HT1080 (cell line): ENCODE data around the gene PLAC8. TPM values are rescaled to one million over a fixed set of nuclear protein-coding genes. Genes with fewer than 3 reads are reported as not detected.
A peak's percentile ranks its signal among the peaks of the same experiment; 100 is the strongest.
"Not testable (repeated sequence)": the region's sequence is repeated elsewhere in the genome, so short reads cannot be mapped to it uniquely, and the experiment has no call there.

Experiments
- DNase-seq: peaks from one replicate; pipeline ENCODE4 v3.0.0-alpha.2; 2015; ENCODE audit warnings: low read depth
- polyA plus RNA-seq, 2 experiments: library from polyadenylated mRNA; depleted of rRNA; stranded (reverse); fragments of >200 nt; gene quantifications; 2 replicates each; pipeline ENCODE4 v1.2.3, GENCODE V29; 2015
- total RNA-seq: library from RNA; depleted of rRNA; stranded (reverse); fragments of >200 nt; shearing (Covaris generic); gene quantifications from 2 replicates; pipeline ENCODE4 v1.2.3, GENCODE V29; 2014; rRNA removed

PLAC8 gene
- total RNA-seq, result not detected in 2 replicates
- 1.1 and 2.5 TPM in 2 replicates for polyA plus RNA-seq (2015; cell fraction: cytosol; rRNA removed)
- polyA plus RNA-seq (2015; cell fraction: nucleus; rRNA removed), result 1.0 and 1.8 TPM in 2 replicates

DNA sequence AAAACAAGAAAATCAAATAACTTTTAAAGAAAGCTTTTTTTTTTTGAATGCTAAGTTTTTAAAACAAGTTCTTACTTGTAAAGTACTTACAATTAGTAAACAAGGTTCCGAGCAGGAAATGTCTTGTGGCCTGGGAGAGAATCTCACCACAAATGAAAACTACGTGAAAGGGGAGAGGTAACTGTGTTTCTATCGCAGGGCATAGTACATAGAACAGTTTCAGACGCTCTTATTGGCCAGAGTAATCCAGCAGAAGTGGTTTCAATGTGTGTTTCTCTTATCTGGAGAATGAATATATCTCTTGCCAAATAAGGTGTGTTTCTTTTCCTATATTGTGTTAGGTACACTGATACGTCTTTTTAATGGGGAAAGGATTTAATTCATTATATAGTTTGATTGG lies at the start of gene PLAC8:
Gene PLAC8 (minus strand): TSS at position 154 of the 400 bp plus-strand sequence. CDS start 6,808 bp downstream, outside the sequence.
- DNase-seq, result no peak

GRCh38 chr4:83153417-83153816 lies 38.9 kb upstream of the PLAC8 start:
- no peak for DNase-seq

- no peak for DNase-seq
Measured at GRCh38 chr4:83152746-83153145, 38.2 kb upstream of the PLAC8 start.

DNA sequence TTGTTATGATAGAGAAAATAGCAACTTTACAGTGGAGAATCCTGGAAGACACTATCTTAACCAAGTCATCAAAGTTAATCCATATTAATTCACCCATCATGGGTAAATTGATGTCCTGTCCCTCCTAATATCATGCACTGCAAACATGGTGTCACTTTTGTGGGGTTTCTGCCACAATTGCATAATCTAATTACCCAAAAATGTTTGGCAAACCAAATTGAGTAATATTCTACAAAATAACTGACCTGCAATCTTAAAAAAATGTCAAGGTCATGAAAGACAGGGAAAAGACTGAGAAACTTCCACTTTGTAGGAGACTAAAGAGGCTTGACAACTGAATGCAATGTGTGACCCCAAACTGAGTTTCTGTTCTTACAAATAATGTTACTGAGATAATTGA lies 37.1 kb upstream of the PLAC8 start:
- no peak for DNase-seq

- DNase-seq, result peak; percentile 60
Measured at GRCh38 chr4:83150653-83151330, 36.3 kb upstream of the PLAC8 start.

DNA sequence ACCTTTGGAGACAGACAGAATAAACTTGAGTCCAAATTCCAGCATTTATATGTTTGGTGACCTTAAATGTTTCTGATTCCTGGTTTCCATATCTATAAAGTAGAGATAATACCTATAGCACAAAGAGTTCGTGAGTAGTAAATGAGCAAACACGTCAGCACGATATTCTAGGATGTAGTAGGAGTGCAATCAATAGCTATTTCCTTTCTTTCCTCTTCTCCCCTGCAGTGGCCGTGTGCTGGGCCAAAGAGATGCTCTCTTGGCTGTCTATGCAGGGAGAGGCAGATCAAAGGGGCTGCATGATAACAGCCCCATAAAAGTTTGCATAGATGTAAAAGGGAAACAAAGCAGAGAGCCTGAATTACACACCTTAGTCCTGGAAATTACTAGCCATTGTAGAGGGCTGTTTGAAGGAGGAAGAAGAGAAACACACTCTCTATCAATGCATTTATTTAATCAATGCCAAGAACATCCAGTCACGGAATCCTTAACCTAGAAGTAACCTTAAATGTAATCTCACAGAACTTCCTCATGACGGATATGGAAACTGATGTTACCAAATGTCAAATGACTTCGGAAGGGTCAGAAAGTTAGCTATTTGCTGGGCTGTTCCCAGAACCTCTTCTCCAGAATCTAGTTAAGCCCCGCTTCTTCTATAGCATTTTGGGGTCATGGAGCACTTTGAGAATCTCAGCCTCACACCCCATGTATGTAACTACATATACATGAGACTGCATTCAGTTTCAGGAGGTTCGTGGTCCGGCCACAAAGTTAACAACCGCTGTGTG lies 35.5 kb upstream of the PLAC8 start:
- DNase-seq, result no peak

DNA sequence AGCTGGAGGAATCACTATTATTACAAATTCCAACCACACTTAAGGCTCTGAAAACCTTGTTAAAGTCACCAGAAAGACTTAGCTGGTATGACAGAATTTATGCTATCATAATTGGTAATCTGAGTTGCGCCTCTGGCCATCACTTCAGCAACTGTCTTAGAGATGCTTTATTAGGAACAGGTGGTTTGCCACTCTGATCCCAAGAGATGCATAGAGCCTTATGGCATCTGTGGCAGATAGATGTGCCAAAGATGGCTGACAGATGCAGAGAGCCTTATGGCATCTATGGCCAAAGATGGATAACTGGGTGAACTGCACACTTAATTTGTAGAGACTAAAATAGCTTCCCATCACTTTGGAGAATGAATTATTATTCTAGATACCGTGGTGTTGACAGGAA lies 32.3 kb upstream of the PLAC8 start:
- no peak for DNase-seq

GRCh38 chr4:83145776-83146175 lies 31.2 kb upstream of the PLAC8 start:
- DNase-seq, result not testable (repeated sequence)

DNA sequence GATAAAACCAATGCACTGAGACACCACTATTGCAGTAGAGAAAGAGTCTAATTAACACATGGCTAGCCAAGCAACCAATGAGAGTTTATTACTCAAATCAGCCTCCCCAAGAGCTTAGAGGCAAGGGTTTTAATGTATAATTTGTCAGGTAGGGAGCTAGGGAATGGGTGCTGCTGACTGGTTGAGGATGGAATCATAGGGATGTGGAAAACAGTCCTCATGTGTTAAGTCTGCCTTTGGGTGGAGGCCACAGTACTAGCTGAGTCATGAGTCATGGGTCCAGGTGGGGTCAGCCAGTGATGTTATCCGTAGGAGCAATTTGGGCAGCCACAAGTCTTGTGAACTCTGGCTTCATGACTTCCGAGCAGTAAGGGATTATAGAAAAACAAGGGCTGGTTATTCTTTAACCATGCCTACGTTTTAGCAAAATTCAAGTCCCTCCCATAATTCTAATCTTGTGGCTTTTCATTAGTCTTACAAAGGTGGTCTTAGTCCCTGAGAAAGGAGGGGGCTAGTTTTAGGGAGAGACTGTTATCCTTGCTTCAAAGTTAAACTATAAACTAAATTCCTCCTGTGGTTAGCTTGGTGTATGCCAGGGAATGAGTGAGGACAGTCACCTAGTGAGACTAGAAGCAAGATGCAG lies 25.1 kb upstream of the PLAC8 start:
- peak; percentile 4 for DNase-seq

DNA sequence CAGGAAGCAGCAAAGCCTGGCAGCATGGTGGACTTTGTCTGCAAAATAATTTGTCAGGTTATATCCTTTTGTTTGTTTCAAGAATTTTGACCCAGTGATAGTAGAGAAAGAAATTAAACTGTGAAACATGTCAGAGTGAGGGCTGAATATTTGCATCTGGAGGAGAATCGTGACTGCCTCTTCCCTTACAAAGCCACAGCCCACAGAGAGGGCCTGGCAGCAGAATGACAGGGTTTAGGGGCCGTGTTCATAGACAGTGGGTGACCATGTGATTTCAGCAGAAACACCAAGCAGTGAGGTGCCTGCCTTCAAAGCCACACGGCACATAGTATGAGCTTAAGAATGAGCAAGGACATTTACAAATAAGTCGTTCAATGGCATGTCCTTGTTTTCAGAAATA lies 24.4 kb upstream of the PLAC8 start:
- DNase-seq, result no peak

DNA sequence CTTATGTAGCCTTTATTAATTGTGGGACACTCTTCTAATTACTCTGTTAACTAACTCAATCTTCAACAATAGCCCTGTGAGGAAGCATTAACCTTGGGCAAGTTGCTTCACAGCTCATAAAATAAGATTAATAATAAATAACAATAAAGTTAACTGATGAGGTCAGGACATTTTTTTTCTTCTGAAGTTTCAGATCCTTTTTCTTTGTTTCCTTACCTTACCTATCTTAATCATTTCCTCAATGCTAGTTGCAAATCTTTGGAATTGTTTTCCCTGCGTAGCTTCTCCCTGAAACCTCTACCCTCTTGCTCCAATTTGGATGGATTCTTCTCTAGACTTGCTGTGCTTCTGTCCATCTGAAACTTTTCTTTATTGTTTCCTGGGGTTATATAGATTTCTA lies 17.5 kb upstream of the PLAC8 start:
- DNase-seq, result no peak

- no peak for DNase-seq
Measured at GRCh38 chr4:83129264-83129663, 14.7 kb upstream of the PLAC8 start.

GRCh38 chr4:83128240-83128929 lies 13.9 kb upstream of the PLAC8 start:
- peak; percentile 82 for DNase-seq

DNA sequence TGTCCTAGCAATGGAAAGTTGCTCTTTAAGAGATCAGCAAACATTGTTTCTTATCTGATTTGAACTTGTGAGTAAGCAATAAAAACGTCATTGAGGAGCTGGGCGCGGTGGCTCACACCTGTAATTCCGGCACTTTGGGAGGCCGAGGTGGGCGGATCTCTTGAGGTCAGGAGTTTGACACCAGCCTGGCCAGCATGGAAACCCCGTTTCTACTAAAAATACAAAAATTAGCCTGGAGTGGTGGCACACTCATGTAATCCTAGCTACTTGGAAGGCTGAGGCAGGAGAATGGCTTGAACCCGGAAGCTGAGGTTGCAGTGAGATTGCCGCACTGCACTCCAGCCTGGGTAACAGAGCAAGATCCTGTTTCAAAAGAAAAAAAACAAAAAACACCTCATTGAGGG lies 11.2 kb upstream of the PLAC8 start:
- no peak for DNase-seq

DNA sequence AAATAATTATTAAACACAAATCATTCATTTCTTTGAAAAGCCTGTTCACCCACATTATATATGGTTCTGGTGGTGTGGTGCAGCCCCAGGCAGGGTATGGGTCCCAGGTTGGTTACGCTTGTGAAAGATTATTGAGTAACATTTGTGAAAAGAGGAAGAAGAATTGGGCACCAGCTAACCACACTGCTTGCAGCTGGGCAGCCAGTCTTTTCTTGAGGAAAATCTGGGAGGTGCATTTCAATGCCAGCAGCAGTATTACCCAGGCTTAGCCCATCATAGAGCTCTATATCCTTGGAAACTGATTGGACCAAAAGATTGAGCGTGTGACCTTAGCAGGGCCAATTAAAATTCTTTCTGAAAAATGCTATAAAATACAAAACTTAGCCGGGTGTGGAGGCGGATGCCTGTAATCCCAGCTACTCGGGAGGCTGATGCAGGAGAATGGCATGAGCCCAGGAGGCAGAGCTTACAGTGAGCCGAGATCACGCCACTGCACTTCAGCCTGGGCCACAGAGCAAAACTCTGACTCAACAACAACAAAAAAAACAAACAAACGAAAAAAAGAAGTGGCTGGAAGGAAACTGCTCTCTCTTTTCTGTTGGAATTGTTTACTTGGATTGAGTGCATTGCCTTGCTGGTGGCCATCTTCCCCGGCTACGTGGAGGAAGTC lies 9.7 kb upstream of the PLAC8 start:
- no peak for DNase-seq

DNA sequence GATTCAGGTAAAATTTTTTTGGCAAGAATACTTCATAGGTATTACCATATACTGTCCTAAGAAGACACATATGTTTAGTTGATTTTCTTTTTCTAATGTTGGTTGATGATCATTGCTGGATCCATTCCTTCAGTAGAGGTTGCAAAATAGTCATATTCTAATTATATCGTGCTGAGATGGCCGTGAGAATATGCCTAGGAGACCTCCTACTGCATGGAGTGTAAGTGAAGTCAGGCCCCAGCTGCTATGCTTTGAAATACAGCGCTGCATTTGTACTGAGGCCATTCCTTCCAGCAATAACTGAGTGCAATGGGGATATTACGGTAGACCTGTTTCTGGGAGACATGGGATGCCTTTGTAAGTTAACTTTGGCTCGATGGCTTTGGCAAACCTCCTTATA lies 6.7 kb upstream of the PLAC8 start:
- DNase-seq, result no peak

- no peak for DNase-seq
Measured at GRCh38 chr4:83118869-83119268, 4.3 kb upstream of the PLAC8 start.

- no peak for DNase-seq
Measured at GRCh38 chr4:83115656-83116285, 1.2 kb upstream of the PLAC8 start.

GRCh38 chr4:83115000-83115399 lies 471 bp upstream of the PLAC8 start:
- DNase-seq, result peak; percentile 25

- no peak for DNase-seq
Measured at GRCh38 chr4:83113429-83113786, 1.1 kb downstream of the PLAC8 start.
